Tibial nerve (tissue), 4 donors: Measurements from ENCODE around the gene NR2C1. TPM values are rescaled to one million over a fixed set of nuclear protein-coding genes. Genes with fewer than 3 reads are reported as not detected.

Experiments used
- DNase-seq, 2 donors: peaks; one replicate each; pipeline ENCODE4 v3.0.0-alpha.2; 2019; ENCODE audit warnings: low spot score in 2 of 2
- H3K27ac ChIP-seq, 4 donors: fragments of 200-600 bp; sonication (generic) in 3 of 4; one replicate each; pipeline ENCODE4 v1.5.1; 2017 to 2019; ENCODE audit warnings: mild to moderate bottlenecking in 1 of 4
- H3K27me3 ChIP-seq, 2 donors: fragments of 200-600 bp; sonication (generic) in 1 of 2; one replicate each; pipeline versions ENCODE4 v1.5.1 to v1.6.0; 2017 to 2019
- H3K36me3 ChIP-seq, 3 donors: fragments of 200-600 bp; sonication (generic); one replicate each; pipeline ENCODE4 v1.5.1; 2018 to 2019
- H3K4me1 ChIP-seq, 4 donors: fragments of 200-600 bp; sonication (generic) in 3 of 4; one replicate each; pipeline ENCODE4 v1.5.1; 2017 to 2019
- H3K4me3 ChIP-seq, 4 donors: fragments of 200-600 bp; sonication (generic) in 3 of 4; one replicate each; pipeline ENCODE4 v1.5.1; 2017 to 2019; ENCODE audit warnings: mild to moderate bottlenecking in 1 of 4, moderate library complexity in 1 of 4
- H3K9me3 ChIP-seq, 4 donors: fragments of 200-600 bp; sonication (generic) in 3 of 4; one replicate each; pipeline ENCODE4 v1.5.1; 2017 to 2019
- EP300 ChIP-seq, 2 donors: sonication (generic); formaldehyde crosslinking; IDR thresholded peaks; one replicate each; pipeline ENCODE4 v1.6.1; 2017; ENCODE audit warnings: antibody characterized with exemption in 2 of 2, mild to moderate bottlenecking in 1 of 2
- POLR2A ChIP-seq, 2 donors: fragments of 450-650 bp; IDR thresholded peaks; one replicate each; pipeline ENCODE4 v1.6.1; 2017; ENCODE audit warnings: antibody characterized with exemption in 2 of 2, mild to moderate bottlenecking in 2 of 2, moderate library complexity in 2 of 2
- WGBS, 2 donors: methylation state at CpG; one replicate each; pipeline ENCODE4 v1.1.5; 2018; 5-methylcytosine and 5-hydroxymethylcytosine counted together
- total RNA-seq, 4 donors: library from RNA; depleted of rRNA; stranded (reverse); fragments of >200 nt; gene quantifications; one replicate each; pipeline ENCODE4 v1.1.0, GENCODE V29; 2016
- TF ChIP-seq, protein P1 (sequence below), 5 experiments: fragments of 200-600 bp in 3 of 5; fragments of 450-650 bp in 2 of 5; sonication (generic) in 3 of 5; IDR thresholded peaks; one replicate each; pipeline ENCODE4 v1.5.1; 2016 to 2019; ENCODE audit warnings: antibody characterized with exemption in 5 of 5, mild to moderate bottlenecking in 3 of 5, moderate library complexity in 2 of 5

Gene NR2C1
- total RNA-seq, 4 donors from 2014 or later: 64.5 to 93.5 (median 75.2) TPM

DNA sequence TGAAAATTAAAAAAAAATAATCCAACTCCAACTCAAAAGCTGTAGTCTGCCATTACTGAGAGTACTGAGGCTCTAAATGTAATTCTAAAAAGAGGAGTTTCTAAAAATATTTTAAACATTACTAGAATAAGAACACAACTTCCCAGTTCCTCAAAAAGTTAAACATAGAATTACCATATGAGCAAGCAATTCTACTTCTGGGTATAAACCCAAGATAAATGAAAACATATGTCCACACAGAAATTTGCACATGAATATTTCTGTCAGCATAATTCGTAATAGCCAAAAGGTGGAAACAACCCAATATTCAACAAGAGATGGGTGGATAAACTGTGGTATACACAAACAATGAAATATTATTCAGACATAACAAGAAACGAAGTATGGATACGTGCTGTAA, 15.0 kb upstream of the NR2C1 start:
- Histone ChIP-seq H3K36me3 (peaks cover 0 to 15% (median 0%) of the 10 kb centered on the region in 3 donors), H3K4me1 (peaks cover 0 to 17% (median 7%) of the 10 kb centered on the region in 4 donors), H3K27me3 (no peaks in the 10 kb centered on the region), H3K9me3 (no peaks in the 10 kb centered on the region), H3K4me3 (no peak overlapping the region), H3K27ac (no peak overlapping the region)
- no peak for DNase-seq
- TF ChIP-seq, protein P1, sequence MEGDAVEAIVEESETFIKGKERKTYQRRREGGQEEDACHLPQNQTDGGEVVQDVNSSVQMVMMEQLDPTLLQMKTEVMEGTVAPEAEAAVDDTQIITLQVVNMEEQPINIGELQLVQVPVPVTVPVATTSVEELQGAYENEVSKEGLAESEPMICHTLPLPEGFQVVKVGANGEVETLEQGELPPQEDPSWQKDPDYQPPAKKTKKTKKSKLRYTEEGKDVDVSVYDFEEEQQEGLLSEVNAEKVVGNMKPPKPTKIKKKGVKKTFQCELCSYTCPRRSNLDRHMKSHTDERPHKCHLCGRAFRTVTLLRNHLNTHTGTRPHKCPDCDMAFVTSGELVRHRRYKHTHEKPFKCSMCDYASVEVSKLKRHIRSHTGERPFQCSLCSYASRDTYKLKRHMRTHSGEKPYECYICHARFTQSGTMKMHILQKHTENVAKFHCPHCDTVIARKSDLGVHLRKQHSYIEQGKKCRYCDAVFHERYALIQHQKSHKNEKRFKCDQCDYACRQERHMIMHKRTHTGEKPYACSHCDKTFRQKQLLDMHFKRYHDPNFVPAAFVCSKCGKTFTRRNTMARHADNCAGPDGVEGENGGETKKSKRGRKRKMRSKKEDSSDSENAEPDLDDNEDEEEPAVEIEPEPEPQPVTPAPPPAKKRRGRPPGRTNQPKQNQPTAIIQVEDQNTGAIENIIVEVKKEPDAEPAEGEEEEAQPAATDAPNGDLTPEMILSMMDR (IDR thresholded peaks at IDR 0.05): no peak
- TF ChIP-seq POLR2A (IDR thresholded peaks at IDR 0.05) (no peak), EP300 (IDR thresholded peaks at IDR 0.05) (no peak)
- WGBS, 2 donors: 72 to 78% methylated on average over 3 of the region's 3 CpGs

DNA sequence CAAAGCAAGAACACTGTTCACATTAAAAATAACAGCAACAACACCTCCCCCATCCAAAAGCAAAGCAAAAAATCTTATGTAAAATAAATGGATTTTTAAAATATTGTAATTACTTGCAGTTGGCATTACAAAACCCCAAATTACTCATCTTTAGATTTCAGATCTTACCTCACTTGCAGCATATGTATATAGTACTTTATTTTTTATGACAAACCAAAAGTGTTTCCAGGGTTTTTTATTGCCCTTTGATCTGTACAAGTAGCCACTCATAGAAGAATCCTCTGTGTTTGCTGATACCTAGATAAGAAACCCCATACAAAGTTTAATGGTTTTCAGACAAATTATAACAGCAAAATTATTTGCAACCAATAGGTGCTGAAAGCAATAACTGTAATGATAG, 12.2 kb upstream of the NR2C1 start:
- TF ChIP-seq EP300 (IDR thresholded peaks at IDR 0.05) (no peak), POLR2A (IDR thresholded peaks at IDR 0.05) (no peak)
- H3K27me3 ChIP-seq: no peaks in the 10 kb centered on the region
- H3K36me3 ChIP-seq: no peaks in the 10 kb centered on the region
- H3K9me3 ChIP-seq: no peaks in the 10 kb centered on the region
- no peak overlapping the region for H3K27ac ChIP-seq
- DNase-seq: no peak
- H3K4me3 ChIP-seq: no peak overlapping the region
- H3K4me1 ChIP-seq: peaks cover 0 to 21% (median 9%) of the 10 kb centered on the region in 4 donors

DNA sequence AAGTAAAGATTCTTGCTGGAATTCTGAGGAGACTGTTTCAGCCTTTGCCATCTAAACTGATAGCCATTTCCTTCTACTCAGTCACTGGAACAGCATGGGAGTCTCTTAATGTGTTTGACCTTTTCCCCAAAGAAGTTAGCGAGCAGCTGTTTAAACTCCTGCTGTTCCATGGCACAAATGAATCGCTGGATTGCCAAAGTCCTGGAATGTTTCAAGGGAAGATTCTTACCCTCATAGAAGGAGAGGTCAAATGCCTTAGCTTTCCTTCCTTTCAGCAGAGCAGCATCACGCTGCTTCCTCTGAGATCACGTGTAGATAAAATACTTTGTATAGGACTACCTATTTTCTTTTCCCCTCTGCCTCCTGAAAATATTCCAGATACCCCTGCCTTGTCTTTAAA, 10.5 kb upstream of the NR2C1 start:
- 11 to 22% methylated on average over 4 of the region's 4 CpGs for WGBS, 2 donors
- no peaks in the 10 kb centered on the region for H3K27me3 ChIP-seq
- no peaks in the 10 kb centered on the region for H3K36me3 ChIP-seq
- peaks cover 0 to 21% (median 9%) of the 10 kb centered on the region in 4 donors for H3K4me1 ChIP-seq
- peak in 1 of 2 donors; percentile 60 for DNase-seq
- TF ChIP-seq POLR2A (IDR thresholded peaks at IDR 0.05) (no peak), EP300 (IDR thresholded peaks at IDR 0.05) (peak in 1 of 2 donors; percentile 81)
- H3K27ac ChIP-seq: peak overlapping the region in 3 of 4 donors; percentile 5 to 60 (median 6)
- no peak overlapping the region for H3K4me3 ChIP-seq
- no peaks in the 10 kb centered on the region for H3K9me3 ChIP-seq

DNA sequence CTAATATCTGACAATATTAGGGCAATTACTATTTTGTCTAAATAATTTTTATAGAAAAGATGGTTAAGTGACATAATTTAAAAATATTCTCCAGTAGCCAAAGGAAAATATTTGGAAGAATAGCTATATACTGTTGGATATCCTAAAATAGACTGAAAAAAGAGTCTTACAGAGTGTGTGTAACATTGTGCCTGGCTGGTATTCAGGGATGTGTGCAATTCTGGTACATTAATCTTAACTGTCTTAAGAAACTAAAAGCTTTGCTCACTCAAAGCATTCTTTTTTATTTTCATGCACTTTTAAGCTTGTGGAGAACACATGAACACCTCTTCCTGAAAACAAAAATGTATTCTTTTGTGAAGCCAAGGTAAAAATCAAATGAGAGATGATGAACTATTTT, 10.1 kb upstream of the NR2C1 start:
- peaks cover 0 to 21% (median 9%) of the 10 kb centered on the region in 4 donors for H3K4me1 ChIP-seq
- H3K27me3 ChIP-seq: no peaks in the 10 kb centered on the region
- no peak for DNase-seq
- TF ChIP-seq POLR2A (IDR thresholded peaks at IDR 0.05) (no peak), EP300 (IDR thresholded peaks at IDR 0.05) (no peak)
- TF ChIP-seq, protein P1 (IDR thresholded peaks at IDR 0.05): no peak
- no peak overlapping the region for H3K4me3 ChIP-seq
- H3K9me3 ChIP-seq: no peaks in the 10 kb centered on the region
- no peaks in the 10 kb centered on the region for H3K36me3 ChIP-seq
- peak overlapping the region in 2 of 4 donors; percentile 46 to 60 for H3K27ac ChIP-seq

DNA sequence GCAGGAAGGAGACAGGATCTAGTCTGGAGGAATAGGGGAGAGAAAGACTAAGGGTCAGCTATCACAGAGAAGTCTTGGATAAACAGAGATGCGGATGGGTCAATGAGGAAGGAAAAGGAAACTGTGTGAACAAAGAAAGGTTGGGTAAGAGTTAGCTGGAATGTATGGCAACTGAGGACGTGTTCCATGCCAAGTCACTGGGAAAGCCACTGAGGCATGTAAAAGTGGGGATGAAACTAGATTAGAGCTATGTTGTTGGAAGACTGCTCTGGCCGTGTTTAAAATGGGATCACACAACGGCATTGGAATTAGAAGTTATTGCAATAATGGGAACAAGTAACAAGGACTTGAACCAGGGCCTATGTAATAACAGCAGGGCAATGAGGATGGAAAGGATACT, 3.9 kb upstream of the NR2C1 start:
- Histone ChIP-seq H3K4me1 (peaks cover 0 to 25% (median 3%) of the 10 kb centered on the region in 4 donors), H3K27ac (no peak overlapping the region), H3K4me3 (no peak overlapping the region), H3K36me3 (no peaks in the 10 kb centered on the region), H3K9me3 (no peaks in the 10 kb centered on the region), H3K27me3 (no peaks in the 10 kb centered on the region)
- TF ChIP-seq EP300 (IDR thresholded peaks at IDR 0.05) (no peak), POLR2A (IDR thresholded peaks at IDR 0.05) (no peak)
- TF ChIP-seq, protein P1 (IDR thresholded peaks at IDR 0.05): no peak
- 74 to 82% methylated on average over 4 of the region's 4 CpGs for WGBS, 2 donors
- DNase-seq: no peak

DNA sequence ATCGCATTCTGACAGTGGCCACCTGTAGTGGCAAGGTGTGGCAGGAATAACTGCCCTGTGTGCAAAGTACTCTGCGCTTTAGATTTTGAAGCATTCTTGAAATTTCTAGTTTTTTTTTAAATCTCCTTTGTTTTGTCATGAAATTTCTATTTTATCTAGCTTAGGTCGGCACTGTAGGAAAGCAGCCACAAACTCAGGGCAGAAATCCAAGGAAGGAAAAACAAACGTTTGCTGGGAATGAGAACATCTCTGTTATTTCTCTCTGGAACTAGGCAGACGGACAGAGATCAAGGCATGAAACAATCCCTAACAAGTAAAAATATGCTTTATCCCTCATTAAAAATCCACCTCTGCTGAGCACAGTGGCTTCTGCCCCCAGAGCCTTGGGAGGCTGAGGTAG, 1.3 kb upstream of the NR2C1 start:
- DNase-seq: no peak
- Histone ChIP-seq H3K9me3 (no peaks in the 10 kb centered on the region), H3K27me3 (no peaks in the 10 kb centered on the region), H3K27ac (peak overlapping the region in 2 of 4 donors; percentile 60 to 96), H3K4me3 (no peak overlapping the region), H3K4me1 (peaks cover 0 to 48% (median 8%) of the 10 kb centered on the region in 4 donors), H3K36me3 (no peaks in the 10 kb centered on the region)
- TF ChIP-seq, protein P1 (IDR thresholded peaks at IDR 0.05): no peak
- TF ChIP-seq EP300 (IDR thresholded peaks at IDR 0.05) (peak in 1 of 2 donors; percentile 21), POLR2A (IDR thresholded peaks at IDR 0.05) (no peak)
- 27 to 38% methylated on average over 5 of the region's 5 CpGs for WGBS, 2 donors
